Dermis microvascular lymphatic vessel endothelial cell (primary cell): Measurements from ENCODE around the gene LSM14B. TPM values are rescaled to one million over a fixed set of nuclear protein-coding genes. Genes with fewer than 3 reads are reported as not detected.

Experiments
- DNase-seq, 2 donors: peaks; one replicate each; pipeline versions ENCODE4 v3.0.0 to v3.0.0-alpha.2; 2010; ENCODE audit warnings: low read depth in 2 of 2
- total RNA-seq: library from RNA; depleted of rRNA; stranded (reverse); fragments of >200 nt; gene quantifications from 2 replicates; pipeline ENCODE4 v1.2.1, GENCODE V29; 2014

Gene LSM14B
- total RNA-seq, 1 donor from 2014 or later: 23.2 TPM

- no peak for DNase-seq
Observed at GRCh38 chr20:62132421-62132820, 10.1 kb downstream of the LSM14B start.

GRCh38 chr20:62133051-62133845 lies 11.0 kb downstream of the LSM14B start:
- DNase-seq: no peak

DNA sequence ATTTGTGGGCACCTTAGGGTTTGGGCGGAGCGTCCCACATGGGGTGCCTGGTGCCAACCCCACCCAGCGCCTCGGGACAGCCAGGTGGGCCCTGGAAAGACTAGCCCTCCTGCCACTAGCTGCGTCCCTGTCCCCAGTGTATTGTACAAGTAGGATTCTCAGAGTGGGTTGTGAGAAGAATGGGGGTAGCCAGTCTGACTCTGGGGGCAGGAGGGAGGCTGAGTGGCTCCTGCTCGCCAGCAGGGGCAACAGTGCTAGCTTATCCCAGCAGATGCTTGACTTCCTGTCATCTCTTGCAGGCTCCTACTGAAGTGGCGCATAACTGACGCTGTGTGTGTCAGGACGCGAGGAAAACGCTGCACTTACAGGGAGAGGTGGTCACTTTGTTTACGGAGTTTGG lies 11.6 kb downstream of the LSM14B start:
- no peak for DNase-seq

GRCh38 chr20:62134735-62135231 lies 12.5 kb downstream of the LSM14B start:
- DNase-seq: peak; percentile 48 to 66

GRCh38 chr20:62135573-62136266 lies 13.4 kb downstream of the LSM14B start:
- no peak for DNase-seq

DNA sequence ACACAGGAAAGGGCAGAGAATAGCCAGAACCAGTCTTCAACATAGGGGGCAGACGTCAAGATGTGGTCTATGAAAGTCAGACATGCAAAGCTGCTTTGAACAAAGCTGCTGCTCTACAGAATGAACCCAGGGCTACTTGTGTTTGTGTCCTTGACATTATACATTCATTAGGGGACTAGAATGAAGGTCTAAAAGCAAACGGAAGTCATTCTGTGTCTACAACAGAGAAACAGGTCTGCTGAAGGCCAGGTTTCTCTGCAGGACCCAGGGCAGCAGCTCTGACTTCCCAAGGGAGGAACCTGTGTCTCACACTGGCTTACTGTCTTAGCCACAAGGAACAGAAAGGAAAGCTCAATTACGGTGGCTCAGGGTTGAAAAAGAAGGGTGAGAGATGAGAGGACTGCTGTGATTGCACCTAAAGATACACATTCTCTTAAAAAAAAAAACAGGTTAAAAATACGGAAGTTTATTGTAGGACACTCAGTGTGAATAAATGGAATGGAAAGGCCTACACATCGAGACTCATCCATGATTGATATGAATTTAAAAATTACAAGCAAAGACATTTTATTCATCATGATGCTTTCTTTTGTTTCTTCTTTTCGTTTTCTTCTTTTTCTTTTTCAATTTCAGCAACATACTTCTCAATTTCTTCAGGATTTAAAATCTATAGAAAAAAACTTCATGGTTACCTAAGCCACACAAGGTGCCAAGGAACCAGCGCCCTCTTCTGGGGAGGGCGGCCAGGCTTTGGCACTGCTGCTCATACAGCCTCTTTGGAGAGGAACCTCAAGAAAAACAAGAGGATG lies 14.2 kb downstream of the LSM14B start:
- peak in 1 of 2 donors; percentile 76 for DNase-seq

DNA sequence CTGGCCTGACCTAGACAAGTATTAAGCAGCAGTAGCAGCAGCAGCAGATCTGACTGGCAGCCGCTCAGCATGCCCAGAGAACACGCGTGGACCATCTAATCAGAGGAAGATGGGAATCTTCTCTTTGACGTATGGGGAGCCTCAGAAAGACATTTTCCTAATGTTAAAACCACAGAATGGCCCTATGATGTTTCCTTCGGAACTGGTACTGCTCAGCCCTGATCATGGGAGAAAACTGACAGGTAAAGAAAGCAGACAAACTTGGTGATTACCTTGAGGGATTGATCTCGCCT lies 14.8 kb downstream of the LSM14B start:
- DNase-seq: no peak

GRCh38 chr20:62137478-62138203 lies 15.4 kb downstream of the LSM14B start:
- DNase-seq: no peak

- DNase-seq: no peak
Observed at GRCh38 chr20:62138204-62138543, 15.9 kb downstream of the LSM14B start.

- DNase-seq: no peak
Observed at GRCh38 chr20:62138912-62139311, 16.6 kb downstream of the LSM14B start.

DNA sequence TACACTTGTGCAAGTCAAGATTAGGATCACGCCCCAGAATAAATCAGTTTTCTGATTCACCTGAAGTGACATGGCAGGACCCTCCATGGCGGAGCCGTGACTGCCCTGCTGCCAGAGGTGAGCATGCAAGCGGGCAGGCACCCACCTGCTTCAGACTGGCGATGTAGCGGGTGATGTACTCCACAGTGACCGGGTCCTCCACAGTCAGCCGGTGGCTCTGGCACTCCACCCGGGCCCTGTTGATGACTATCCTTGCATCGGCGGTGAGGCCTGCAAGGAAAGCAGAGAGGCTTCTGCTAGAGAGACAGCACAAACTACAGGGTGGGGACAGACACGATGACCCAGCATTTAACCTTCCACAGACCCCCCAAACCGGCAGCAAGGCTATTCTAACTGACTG lies 17.4 kb downstream of the LSM14B start:
- no peak for DNase-seq

GRCh38 chr20:62141043-62141396 lies 18.7 kb downstream of the LSM14B start:
- no peak for DNase-seq

- DNase-seq: peak in 1 of 2 donors; percentile 60
Observed at GRCh38 chr20:62141397-62142251, 19.3 kb downstream of the LSM14B start.

- DNase-seq: no peak
Observed at GRCh38 chr20:62142252-62143080, 20.2 kb downstream of the LSM14B start.

DNA sequence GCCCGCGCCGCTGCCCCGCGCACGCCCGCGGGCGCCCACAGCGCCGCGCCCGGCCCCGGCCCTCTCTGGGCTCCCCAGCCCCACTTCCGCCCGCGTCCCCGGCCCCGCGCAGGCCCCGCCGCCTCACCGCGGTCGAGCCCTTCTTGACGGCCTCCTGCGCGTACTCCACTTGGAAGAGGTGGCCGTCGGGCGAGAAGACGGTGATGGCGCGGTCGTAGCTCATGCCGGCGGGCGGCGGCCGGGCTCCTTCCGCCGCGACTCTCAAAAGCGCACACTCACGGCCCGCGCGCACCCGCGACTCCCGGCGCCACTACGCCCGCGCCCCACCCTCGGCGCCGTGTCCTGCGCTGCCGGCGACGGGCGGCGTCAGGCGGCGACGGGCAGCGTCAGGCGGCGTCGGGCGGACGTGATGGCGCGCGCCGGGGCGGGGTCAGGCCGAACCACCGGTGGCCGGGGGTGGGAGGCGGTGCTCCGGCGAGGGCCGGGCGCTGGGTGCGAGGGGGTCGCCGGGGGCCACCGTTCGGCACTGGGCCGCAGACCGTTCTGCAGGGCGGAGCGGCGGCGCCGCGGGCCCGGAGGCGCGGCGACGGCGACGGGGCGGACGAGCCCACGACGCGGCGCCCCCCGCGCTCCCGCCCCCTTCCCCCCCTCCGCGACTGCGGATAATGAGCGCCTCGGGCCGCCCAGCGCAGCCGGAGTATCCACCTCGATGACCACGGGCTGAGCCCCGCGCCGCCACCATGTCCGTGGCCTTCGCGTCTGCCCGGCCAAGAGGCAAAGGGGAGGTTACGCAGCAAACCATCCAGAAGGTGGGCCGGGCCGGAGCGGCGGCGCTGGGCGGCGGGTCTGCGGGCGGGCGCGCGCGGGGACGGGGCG lies 21.0 kb downstream of the LSM14B start, which contains the start of the genes PSMA7 and SS18L1:
PSMA7 (minus strand) TSS at position 314 of the 876 bp plus-strand sequence; CDS start at position 223, 91 bp downstream.
SS18L1 (plus strand) TSS at position 689 of the 876 bp plus-strand sequence; CDS start at position 741, 52 bp downstream.
- DNase-seq: peak in 1 of 2 donors; percentile 92

DNA sequence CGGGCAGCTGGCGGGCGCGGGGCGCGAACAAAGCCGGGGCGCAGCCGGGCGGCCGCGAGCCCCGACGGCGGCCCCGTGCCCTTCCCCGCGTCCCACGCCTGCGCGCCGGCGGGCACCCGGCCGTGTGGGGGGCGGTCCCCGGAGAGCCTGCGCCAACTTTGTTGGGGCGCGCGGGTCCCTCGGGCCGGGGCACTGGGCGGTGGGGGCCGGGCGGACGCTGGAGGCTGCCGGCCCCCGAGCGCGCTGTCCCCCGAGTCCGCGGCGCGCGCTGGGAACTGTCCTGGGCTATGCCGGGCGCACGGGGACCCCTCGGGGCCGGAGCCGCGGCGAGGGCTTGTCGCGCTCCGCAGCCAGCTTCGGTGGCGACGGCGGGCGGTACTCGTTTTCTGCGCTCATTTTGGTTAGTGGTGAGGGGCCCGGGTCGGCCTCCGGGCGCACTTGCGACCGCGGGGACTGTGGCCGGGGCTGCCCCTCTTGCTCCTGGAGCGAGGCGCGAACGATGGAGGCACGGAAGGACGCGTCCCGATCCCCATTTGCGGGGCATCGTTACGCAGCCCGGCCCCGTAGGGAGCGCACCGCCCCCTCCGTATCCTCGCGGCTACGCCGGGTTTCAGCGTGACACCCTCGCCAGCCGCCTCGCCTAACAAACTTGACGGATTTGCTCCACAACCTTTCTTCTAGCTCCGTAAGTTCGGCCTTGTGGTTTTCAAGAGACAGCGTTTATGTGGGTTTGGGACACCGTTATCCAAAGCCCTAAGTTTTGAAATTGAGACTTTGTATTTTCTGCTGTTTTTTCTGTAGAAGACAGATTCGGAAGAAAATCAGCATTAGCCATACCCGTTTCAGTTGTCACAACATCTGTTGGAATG lies 21.9 kb downstream of the LSM14B start:
- DNase-seq: peak in 1 of 2 donors; percentile 75

- no peak for DNase-seq
Observed at GRCh38 chr20:62145688-62146018, 23.4 kb downstream of the LSM14B start.
